Ishikawa (cell line): ENCODE data around the gene BBS2.

Experiments
- CEBPB ChIP-seq: IDR thresholded peaks from 2 replicates; pipeline ENCODE4 v1.6.1; 2012
- CREB1 ChIP-seq: IDR thresholded peaks from 2 replicates; pipeline ENCODE4 v1.6.1; 2012; ENCODE audit warnings: low read depth
- EGR1 ChIP-seq: IDR thresholded peaks from 2 replicates; pipeline ENCODE4 v1.6.1; 2012
- EP300 ChIP-seq: IDR thresholded peaks from 2 replicates; pipeline ENCODE4 v1.6.1; 2012; ENCODE audit warnings: borderline replicate concordance
- FOXM1 ChIP-seq: IDR thresholded peaks from 2 replicates; pipeline ENCODE4 v1.6.1; 2012; ENCODE audit warnings: low read depth, borderline replicate concordance
- NFIC ChIP-seq: IDR thresholded peaks from 2 replicates; pipeline ENCODE4 v1.6.1; 2012
- RAD21 ChIP-seq: IDR thresholded peaks from 2 replicates; pipeline ENCODE4 v1.6.1; 2012; ENCODE audit warnings: low read depth
- REST ChIP-seq: IDR thresholded peaks from 2 replicates; pipeline ENCODE4 v1.6.1; 2012; ENCODE audit warnings: low read depth, mild to moderate bottlenecking
- TAF1 ChIP-seq: IDR thresholded peaks from 2 replicates; pipeline ENCODE4 v1.6.1; 2012; ENCODE audit warnings: low read depth, mild to moderate bottlenecking
- TCF12 ChIP-seq: IDR thresholded peaks from 2 replicates; pipeline ENCODE4 v1.6.1; 2012; ENCODE audit warnings: low read depth
- TEAD4 ChIP-seq: IDR thresholded peaks from 2 replicates; pipeline ENCODE4 v1.6.1; 2012
- USF1 ChIP-seq: IDR thresholded peaks from 2 replicates; pipeline ENCODE4 v1.6.1; 2012
- YY1 ChIP-seq: IDR thresholded peaks from 2 replicates; pipeline ENCODE4 v1.6.1; 2012; ENCODE audit warnings: low read depth
- ZBTB7A ChIP-seq: IDR thresholded peaks from 2 replicates; pipeline ENCODE4 v1.6.1; 2012; ENCODE audit warnings: low read depth
- TF ChIP-seq, protein P1 (sequence below): IDR thresholded peaks from 2 replicates; pipeline ENCODE4 v1.6.1; 2012

Gene BBS2

GRCh38 chr16:56532714-56533113 lies 12.9 kb upstream of the BBS2 start:
- no peak for TF ChIP-seq CREB1
- TF ChIP-seq, protein P1, sequence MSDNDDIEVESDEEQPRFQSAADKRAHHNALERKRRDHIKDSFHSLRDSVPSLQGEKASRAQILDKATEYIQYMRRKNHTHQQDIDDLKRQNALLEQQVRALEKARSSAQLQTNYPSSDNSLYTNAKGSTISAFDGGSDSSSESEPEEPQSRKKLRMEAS = 0 out of 2 replicates have a peak, but pooled peaks have one; percentile 24

- TF ChIP-seq TEAD4 (peak; percentile 43; the same call in 1 of the 2 replicates), ZBTB7A (no peak)
Observed at GRCh38 chr16:56530872-56531271, 11.0 kb upstream of the BBS2 start.

- no peak for TF ChIP-seq REST
- no peak for TF ChIP-seq EGR1
- no peak for TF ChIP-seq TCF12
- TF ChIP-seq RAD21 = no peak
- TF ChIP-seq CEBPB = no peak
- TF ChIP-seq EP300 = no peak
- TF ChIP-seq NFIC = no peak
- no peak for TF ChIP-seq USF1
- no peak for TF ChIP-seq CREB1
- no peak for TF ChIP-seq TAF1
- TF ChIP-seq TEAD4 = no peak
- TF ChIP-seq, protein P1 = no peak
- TF ChIP-seq FOXM1 = no peak
- TF ChIP-seq YY1 = no peak
- no peak for TF ChIP-seq ZBTB7A
Observed at GRCh38 chr16:56525236-56525635, 5.4 kb upstream of the BBS2 start.

DNA sequence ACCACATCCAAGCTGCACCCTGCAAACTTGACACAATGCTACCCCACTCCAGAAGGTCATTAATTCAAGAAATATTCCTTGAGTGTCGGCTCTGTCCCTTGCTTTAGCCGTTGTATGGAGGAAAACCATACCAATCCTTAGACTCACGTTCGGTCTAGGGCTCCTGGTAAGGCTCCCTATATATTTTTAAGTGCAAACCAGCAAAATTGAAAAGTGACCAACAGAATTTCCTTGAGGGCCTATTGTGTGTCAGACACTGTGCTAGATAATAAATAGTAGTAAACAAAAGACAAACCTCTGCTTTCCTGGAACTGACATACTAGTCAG lies 390 bp upstream of the BBS2 start:
- no peak for TF ChIP-seq USF1
- TF ChIP-seq FOXM1 = no peak
- no peak for TF ChIP-seq RAD21
- no peak for TF ChIP-seq TCF12
- TF ChIP-seq ZBTB7A = no peak
- no peak for TF ChIP-seq EGR1
- TF ChIP-seq CEBPB = no peak
- no peak for TF ChIP-seq EP300

DNA sequence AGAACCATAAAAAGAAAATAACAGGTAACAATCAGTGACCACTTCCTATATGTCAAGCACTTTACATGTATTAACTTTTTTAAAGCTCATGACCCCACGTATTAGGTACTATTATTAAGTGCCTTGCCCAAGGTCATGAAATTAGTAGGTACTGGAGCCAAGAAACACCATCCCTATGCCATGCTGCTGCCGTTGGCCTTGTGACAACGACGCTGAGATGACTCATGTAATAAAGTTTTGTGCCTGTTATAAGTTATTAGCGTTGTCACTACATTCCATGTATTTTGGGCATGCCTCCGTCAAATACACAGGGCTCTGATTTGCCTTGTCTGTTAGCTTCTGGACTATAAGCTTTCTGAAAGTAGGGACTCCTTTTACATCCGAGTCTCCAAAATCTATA lies 1.4 kb downstream of the BBS2 start:
- TF ChIP-seq EP300 (no peak), RAD21 (no peak), TEAD4 (no peak), TCF12 (no peak), TAF1 (no peak), NFIC (no peak), CREB1 (no peak), USF1 (no peak), ZBTB7A (no peak), FOXM1 (no peak), EGR1 (no peak), YY1 (no peak), REST (no peak), CEBPB (no peak)
- TF ChIP-seq, protein P1 = no peak

GRCh38 chr16:56517206-56517605 lies 2.6 kb downstream of the BBS2 start:
- TF ChIP-seq TAF1 = no peak
- no peak for TF ChIP-seq FOXM1
- TF ChIP-seq RAD21 = no peak
- TF ChIP-seq NFIC = no peak
- TF ChIP-seq CREB1 = no peak
- TF ChIP-seq ZBTB7A = no peak
